ENCODE measurements around the gene VCP. TPM values are rescaled to one million over a fixed set of nuclear protein-coding genes. Genes with fewer than 3 reads are reported as not detected.
A peak's percentile ranks its signal among the peaks of the same experiment; 100 is the strongest.

Gene VCP
- total and polyA plus RNA-seq, 9 of the 15 experiments (the other 6 are each of a cell fraction or from before 2014, with no cell fraction given), result 7.1 to 257 (median 199) TPM

GRCh38 chr9:35096035-35096849, 23.8 kb upstream of the VCP start, which contains the start of gene PIGO (continued):
- no peak for TF ChIP-seq HES1 (IDR thresholded peaks at IDR 0.05; ENCODE audit: low read depth)
- TF ChIP-seq RERE (CRISPR knock-in tag; IDR thresholded peaks at IDR 0.05; ENCODE audit: borderline replicate concordance), result no peak
- no peak for TF ChIP-seq RBM25 (IDR thresholded peaks at IDR 0.05; ENCODE audit: low read depth, low read length, severe bottlenecking)
- TF ChIP-seq ZNF764 (CRISPR knock-in tag; IDR thresholded peaks at IDR 0.05; ENCODE audit: low read depth), result no peak
- TF ChIP-seq ZNF699 (CRISPR knock-in tag; IDR thresholded peaks at IDR 0.05; ENCODE audit: insufficient replicate concordance), result no peak
- no peak for TF ChIP-seq MBD1 (CRISPR knock-in tag; IDR thresholded peaks at IDR 0.05)
- TF ChIP-seq ZNF316 (IDR thresholded peaks at IDR 0.05), result no peak
- no peak for TF ChIP-seq MCM2 (IDR thresholded peaks at IDR 0.05; ENCODE audit: low read depth)
- TF ChIP-seq MTA1 (IDR thresholded peaks at IDR 0.05; ENCODE audit: borderline replicate concordance), result peak; percentile 55; the same call in 1 of the 2 replicates
- no peak for TF ChIP-seq MCM3 (IDR thresholded peaks at IDR 0.05)
- TF ChIP-seq, protein P1, sequence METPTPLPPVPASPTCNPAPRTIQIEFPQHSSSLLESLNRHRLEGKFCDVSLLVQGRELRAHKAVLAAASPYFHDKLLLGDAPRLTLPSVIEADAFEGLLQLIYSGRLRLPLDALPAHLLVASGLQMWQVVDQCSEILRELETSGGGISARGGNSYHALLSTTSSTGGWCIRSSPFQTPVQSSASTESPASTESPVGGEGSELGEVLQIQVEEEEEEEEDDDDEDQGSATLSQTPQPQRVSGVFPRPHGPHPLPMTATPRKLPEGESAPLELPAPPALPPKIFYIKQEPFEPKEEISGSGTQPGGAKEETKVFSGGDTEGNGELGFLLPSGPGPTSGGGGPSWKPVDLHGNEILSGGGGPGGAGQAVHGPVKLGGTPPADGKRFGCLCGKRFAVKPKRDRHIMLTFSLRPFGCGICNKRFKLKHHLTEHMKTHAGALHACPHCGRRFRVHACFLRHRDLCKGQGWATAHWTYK (CRISPR knock-in tag; IDR thresholded peaks at IDR 0.05), result no peak; the same call in 1 of the 2 replicates
- peak; percentile 88 for TF ChIP-seq RBBP5 (IDR thresholded peaks at IDR 0.05; ENCODE audit: borderline replicate concordance, insufficient read depth, low read length, poor library complexity, severe bottlenecking)
- TF ChIP-seq, protein P2, sequence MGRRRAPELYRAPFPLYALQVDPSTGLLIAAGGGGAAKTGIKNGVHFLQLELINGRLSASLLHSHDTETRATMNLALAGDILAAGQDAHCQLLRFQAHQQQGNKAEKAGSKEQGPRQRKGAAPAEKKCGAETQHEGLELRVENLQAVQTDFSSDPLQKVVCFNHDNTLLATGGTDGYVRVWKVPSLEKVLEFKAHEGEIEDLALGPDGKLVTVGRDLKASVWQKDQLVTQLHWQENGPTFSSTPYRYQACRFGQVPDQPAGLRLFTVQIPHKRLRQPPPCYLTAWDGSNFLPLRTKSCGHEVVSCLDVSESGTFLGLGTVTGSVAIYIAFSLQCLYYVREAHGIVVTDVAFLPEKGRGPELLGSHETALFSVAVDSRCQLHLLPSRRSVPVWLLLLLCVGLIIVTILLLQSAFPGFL (CRISPR knock-in tag; IDR thresholded peaks at IDR 0.05), result no peak
- peak; percentile 20 to 76 (median 75) for TF ChIP-seq YY1 (IDR thresholded peaks at IDR 0.05; ENCODE audit: borderline replicate concordance in 1 of 3, control insufficient read depth in 1 of 3, extremely low read depth in 1 of 3, insufficient read depth in 3 of 3, insufficient read length in 1 of 3, insufficient replicate concordance in 2 of 3, low read depth in 1 of 3, low read length in 2 of 3)
- 0 out of 2 replicates have a peak, but pooled peaks have one; percentile 21 for TF ChIP-seq NFIC (IDR thresholded peaks at IDR 0.05)

Data from K562 (cell line).